Gastrocnemius medialis (tissue), 4 donors: ENCODE measurements around the gene KCTD18.

Experiments used
- CTCF ChIP-seq, 5 experiments: fragments of 450-650 bp in 3 of 5; fragments of 200-600 bp in 2 of 5; sonication (generic) in 2 of 5; IDR thresholded peaks in 4 of 5; conservative IDR thresholded peaks in 1 of 5; 1 replicate in 4 of 5; 2 replicates in 1 of 5; pipeline ENCODE4 v1.5.1; 2016 to 2019; ENCODE audit warnings: antibody characterized with exemption in 5 of 5, mild to moderate bottlenecking in 3 of 5, moderate library complexity in 3 of 5
- POLR2A ChIP-seq, 2 donors: fragments of 450-650 bp; IDR thresholded peaks; one replicate each; pipeline ENCODE4 v1.6.1; 2017; ENCODE audit warnings: antibody characterized with exemption in 2 of 2, mild to moderate bottlenecking in 2 of 2, moderate library complexity in 2 of 2

DNA sequence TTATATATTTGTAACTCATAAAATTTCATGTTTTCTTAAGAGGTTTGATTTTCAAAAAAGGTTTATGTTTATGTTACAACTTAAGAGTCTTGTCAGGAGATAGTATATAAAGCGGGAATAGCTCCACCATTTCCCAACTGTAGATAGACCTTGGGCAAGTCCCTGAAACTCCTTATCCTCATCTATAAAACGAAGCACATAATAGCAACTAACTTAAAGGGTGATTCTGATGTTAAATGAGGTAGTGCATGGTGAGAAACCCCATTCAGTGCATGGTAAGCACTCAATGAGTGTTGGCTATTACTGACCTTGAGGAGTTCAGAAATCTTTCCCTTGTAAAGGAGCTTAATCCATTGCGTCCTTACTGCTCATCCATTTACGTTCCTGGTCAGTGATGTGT lies 34.1 kb downstream of the KCTD18 start:
- TF ChIP-seq POLR2A (IDR thresholded peaks at IDR 0.05) = no peak
- TF ChIP-seq CTCF (IDR thresholded peaks at IDR 0.05 in 4 of 5, conservative IDR thresholded peaks at IDR 0.05 in 1 of 5) = no peak
